K562 (cell line): ENCODE measurements around the gene ASIC1. TPM values are rescaled to one million over a fixed set of nuclear protein-coding genes. Genes with fewer than 3 reads are reported as not detected.

ENCODE experiments used
- ATAC-seq: fragments of 200-7000 bp; cut with Tn5 transposase; 3 replicates; pipeline ENCODE4 v1.9.1; 2020; ENCODE audit warnings: moderate library complexity
- BruUV-seq: library from RNA; stranded (reverse); fragments of 400-500 nt; replicated peaks from 2 replicates; lab custom pipeline; 2021; lab: Mats Ljungman, UMichigan
- CTCF ChIA-PET: fragments of 300-600 bp; formaldehyde crosslinking; extraction: SDS; loops from one replicate; lab custom pipeline; 2021; ENCODE audit warnings: low intra/inter-chr PET ratio; lab: Yijun Ruan, JAX
- POLR2A ChIA-PET: fragments of 300-600, 350-650 bp; sonication (Branson Sonifier 250); formaldehyde crosslinking; extraction: SDS; loops from one replicate; lab custom pipeline; 2021; ENCODE audit warnings: antibody characterized with exemption, inconsistent platforms; lab: Yijun Ruan, JAX
- DNase-seq, 4 experiments: peaks; one replicate each; pipeline versions ENCODE4 v3.0.0 to v3.0.0-alpha.2; 2011 to 2018; ENCODE audit warnings: low spot score in 3 of 4, mixed read lengths in 3 of 4; ENCODE audit errors: extremely low read depth in 1 of 4
- FAIRE-seq: peaks from 2 replicates; lab custom pipeline; 2011; peaks lifted over from hg19 to GRCh38; lab: Jason Lieb, UNC
- H2AFZ ChIP-seq: 2 replicates; pipeline ENCODE4 v1.6.0; 2011; ENCODE audit warnings: low read depth, low read length, control low read depth, inconsistent platforms
- H3K27ac ChIP-seq: fragments of 200-600 bp; 3 replicates; pipeline ENCODE4 v1.8.0; 2011; ENCODE audit warnings: low read depth, mild to moderate bottlenecking, control low read depth, inconsistent platforms, low read length, moderate library complexity, mixed read lengths; ENCODE audit errors: extremely low read depth
- H3K27me3 ChIP-seq, 2 experiments: fragments of 300-600 bp in 1 of 2; 2 replicates in 1 of 2; 3 replicates in 1 of 2; pipeline versions ENCODE4 v1.6.0 to v1.8.0; 2011; ENCODE audit warnings: inconsistent platforms in 2 of 2, low read length in 2 of 2, mild to moderate bottlenecking in 1 of 2, mixed read lengths in 1 of 2, moderate library complexity in 1 of 2; ENCODE audit not compliant: control insufficient read depth in 2 of 2, insufficient read depth in 2 of 2
- H3K36me3 ChIP-seq: fragments of 300-600 bp; 3 replicates; pipeline ENCODE4 v1.8.0; 2011; ENCODE audit warnings: mild to moderate bottlenecking, low read length, inconsistent platforms; ENCODE audit not compliant: control insufficient read depth, insufficient read depth
- H3K4me1 ChIP-seq, 2 experiments: fragments of 200-600 bp in 1 of 2; replicated peaks in 1 of 2; 2 replicates in 1 of 2; 3 replicates in 1 of 2; pipeline versions ENCODE4 v1.5.1 to v1.8.0; 2011; ENCODE audit warnings: inconsistent platforms in 2 of 2, low read length in 2 of 2, mild to moderate bottlenecking in 1 of 2, mixed read lengths in 1 of 2, moderate library complexity in 1 of 2; ENCODE audit not compliant: control insufficient read depth in 2 of 2, insufficient read depth in 2 of 2
- H3K4me2 ChIP-seq: 2 replicates; pipeline ENCODE4 v1.6.1; 2011; ENCODE audit warnings: low read length, control low read depth, inconsistent platforms, mixed read lengths; ENCODE audit not compliant: insufficient read depth
- H3K4me3 ChIP-seq: fragments of 200-600 bp; sonication (generic), shearing (Covaris generic); 2 replicates; pipeline ENCODE4 v1.5.1; 2016; ENCODE audit warnings: control low read depth, inconsistent platforms
- H3K79me2 ChIP-seq: fragments of 200-600 bp; 3 replicates; pipeline ENCODE4 v1.8.0; 2011; ENCODE audit warnings: low read length, inconsistent platforms; ENCODE audit not compliant: control insufficient read depth, insufficient read depth
- H3K9ac ChIP-seq, 2 experiments: 2 replicates each; pipeline versions ENCODE4 v1.6.0 to v1.6.1; 2011; ENCODE audit warnings: low read depth in 2 of 2, low read length in 2 of 2, control low read depth in 1 of 2, inconsistent platforms in 1 of 2, mild to moderate bottlenecking in 1 of 2, mixed read lengths in 1 of 2; ENCODE audit not compliant: insufficient read depth in 1 of 2
- H3K9me1 ChIP-seq: one replicate; pipeline ENCODE4 v1.6.0; 2011; ENCODE audit warnings: inconsistent platforms, mild to moderate bottlenecking, low read length, moderate library complexity; ENCODE audit not compliant: control insufficient read depth, insufficient read depth
- H3K9me3 ChIP-seq: replicated peaks from 2 replicates; pipeline ENCODE4 v1.5.1; 2011; ENCODE audit warnings: low read depth, low read length, inconsistent platforms; ENCODE audit not compliant: control insufficient read depth, insufficient read depth
- H4K20me1 ChIP-seq: replicated peaks from 2 replicates; pipeline ENCODE4 v1.6.1; 2011; ENCODE audit warnings: low read length, inconsistent platforms, mixed read lengths; ENCODE audit not compliant: control insufficient read depth, insufficient read depth
- ARHGAP35 ChIP-seq: fragments of 450-650 bp; IDR thresholded peaks from 2 replicates; pipeline ENCODE4 v1.6.1; 2018; ENCODE audit not compliant: partially characterized antibody
- MTA3 ChIP-seq: fragments of 450-650 bp; formaldehyde crosslinking; IDR thresholded peaks from 2 replicates; pipeline ENCODE4 v1.6.1; 2017; ENCODE audit warnings: mild to moderate bottlenecking, borderline replicate concordance
- NFRKB ChIP-seq: fragments of 450-650 bp; IDR thresholded peaks from 2 replicates; pipeline ENCODE4 v1.6.1; 2016; ENCODE audit warnings: low read depth
- PCBP1 ChIP-seq: fragments of 200-400 bp; formaldehyde crosslinking; IDR thresholded peaks from 2 replicates; pipeline ENCODE4 v1.6.1; 2018; ENCODE audit warnings: mild to moderate bottlenecking, low read depth, low read length; ENCODE audit not compliant: poor library complexity, severe bottlenecking
- RBM17 ChIP-seq: fragments of 200-400 bp; formaldehyde crosslinking; IDR thresholded peaks from 2 replicates; pipeline ENCODE4 v1.6.1; 2017; ENCODE audit warnings: low read depth, mild to moderate bottlenecking, low read length, borderline replicate concordance
- RREB1 ChIP-seq: fragments of 250-450 bp; sonication (Bioruptor Pico); IDR thresholded peaks from 2 replicates; pipeline ENCODE4 v1.4.0; 2020
- SRSF3 ChIP-seq: fragments of 200-400 bp; formaldehyde crosslinking; IDR thresholded peaks from 2 replicates; pipeline ENCODE4 v1.6.1; 2016; ENCODE audit warnings: mild to moderate bottlenecking, low read length, moderate library complexity; ENCODE audit not compliant: insufficient read depth
- ZNF197 ChIP-seq: fragments of 200-800 bp; sonication (Bioruptor generic); IDR thresholded peaks from 2 replicates; pipeline ENCODE4 v1.6.1; 2016; ENCODE audit warnings: low read depth, missing genetic modification characterization, missing compliant biosample characterization
- WGBS: fragments of 100-300 bp; shearing (Covaris generic); methylation state at CpG from one replicate; pipeline ENCODE4 v1.1.6; 2016; ENCODE audit warnings: low coverage, mixed read lengths; ENCODE audit not compliant: insufficient coverage; ENCODE audit errors: missing lambda C conversion rate; 5-methylcytosine and 5-hydroxymethylcytosine counted together
- in situ Hi-C: fragments of 300-500 bp; cut with MboI; formaldehyde crosslinking; loops from 4 replicates; pipeline ENCODE4 v1.15.0; 2018; ENCODE audit warnings: inconsistent platforms, mixed read lengths
- intact Hi-C: fragments of 100-400 bp; cut with micrococcal nuclease; formaldehyde crosslinking; loops from 2 replicates; pipeline ENCODE4 v1.14.2; 2022
- polyA plus RNA-seq, 8 experiments: library from polyadenylated mRNA; depleted of rRNA in 4 of 8; stranded (reverse) in 5 of 8; unstranded in 3 of 8; fragments of >200 nt; fragmentation: Nextera tagmentation in 2 of 8; fragmentation: Illumina TruSeq in 1 of 8; extraction: Ambion mirVana in 2 of 8; extraction: Trizol in 1 of 8; gene quantifications; 2 replicates each; pipeline versions ENCODE4 v1.2.1 to v1.2.3, GENCODE V29; 2011 to 2014; ENCODE audit warnings: inconsistent platforms in 1 of 8, missing spikeins in 1 of 8
- total RNA-seq, 7 experiments: library from RNA; depleted of rRNA in 6 of 7; stranded (reverse); fragments of >200 nt in 6 of 7; fragmentation: Illumina TruSeq in 2 of 7; extraction: Trizol in 2 of 7; gene quantifications; 2 replicates each; pipeline versions ENCODE4 v1.2.1 to v1.2.3, GENCODE V29; 2011 to 2021; ENCODE audit warnings: low replicate concordance in 1 of 7
- TF ChIP-seq, protein P1 (sequence below): IDR thresholded peaks from 2 replicates; pipeline ENCODE4 v1.6.1; 2011; ENCODE audit warnings: borderline replicate concordance, low read depth, mild to moderate bottlenecking, moderate library complexity, low read length; ENCODE audit not compliant: insufficient read depth, poor library complexity, severe bottlenecking
- TF ChIP-seq, protein P2 (sequence below): fragments of 250-450 bp; sonication (Bioruptor Pico); IDR thresholded peaks from 2 replicates; pipeline ENCODE4 v1.5.0; 2022; ENCODE audit warnings: mild to moderate bottlenecking

The ASIC1 gene
- total and polyA plus RNA-seq, 9 of the 15 experiments (the other 6 are each of a cell fraction or from before 2014, with no cell fraction given) = 0.01 to 1.7 (median 0.45) TPM

- peak overlapping the region; percentile 34 to 89; a peak in 3 of 4 replicates for H3K9ac ChIP-seq
- FAIRE-seq = peak; percentile 65
- no peaks in the 10 kb centered on the region for H3K9me3 ChIP-seq
- ATAC-seq = peak; percentile 93
- peak overlapping the region; percentile 42; the same call in 2 of the 3 replicates for H3K27ac ChIP-seq
- peaks cover 3 to 21% of the 10 kb centered on the region in 2 experiments; a peak in 2 of 5 replicates for H3K27me3 ChIP-seq
- ChIA-PET POLR2A (interaction anchor here (0.7 to 2.0 kb wide), 8 partner anchors 9 to 82 kb away, joined by 3 to 14 read pairs (median 4); no protein-coding TSS in a partner anchor), CTCF (no interaction called here)
- H3K4me3 ChIP-seq = peak overlapping the region; percentile 14; the same call in 1 of the 2 replicates
- H3K79me2 ChIP-seq = no peaks in the 10 kb centered on the region
- no TSS peak for BruUV-seq
- in situ Hi-C loops (no loop called here), intact Hi-C loops (loop anchor here (1.0 to 5.0 kb wide), 2 partner anchors 11 to 183 kb away; no protein-coding TSS in a partner anchor)
- peak overlapping the region; percentile 84 for H2AFZ ChIP-seq
- H4K20me1 ChIP-seq = peaks cover 12% of the 10 kb centered on the region
- H3K9me1 ChIP-seq = no peaks in the 10 kb centered on the region
- H3K4me2 ChIP-seq = peak overlapping the region; percentile 66
- peak; percentile 96 to 99 (median 99) for DNase-seq
- no peaks in the 10 kb centered on the region for H3K36me3 ChIP-seq
- H3K4me1 ChIP-seq = peaks cover 34 to 40% of the 10 kb centered on the region in 2 experiments
- 5% methylated on average over 30 of the region's 37 CpGs for WGBS
- TF ChIP-seq ZNF197 (CRISPR knock-in tag) (peak; percentile 96), RREB1 (CRISPR knock-in tag) (no peak), SRSF3 (no peak), NFRKB (no peak), MTA3 (peak; percentile 58; the same call in 1 of the 2 replicates), PCBP1 (peak; percentile 100), RBM17 (no peak), ARHGAP35 (peak; percentile 66)
- TF ChIP-seq, protein P1, sequence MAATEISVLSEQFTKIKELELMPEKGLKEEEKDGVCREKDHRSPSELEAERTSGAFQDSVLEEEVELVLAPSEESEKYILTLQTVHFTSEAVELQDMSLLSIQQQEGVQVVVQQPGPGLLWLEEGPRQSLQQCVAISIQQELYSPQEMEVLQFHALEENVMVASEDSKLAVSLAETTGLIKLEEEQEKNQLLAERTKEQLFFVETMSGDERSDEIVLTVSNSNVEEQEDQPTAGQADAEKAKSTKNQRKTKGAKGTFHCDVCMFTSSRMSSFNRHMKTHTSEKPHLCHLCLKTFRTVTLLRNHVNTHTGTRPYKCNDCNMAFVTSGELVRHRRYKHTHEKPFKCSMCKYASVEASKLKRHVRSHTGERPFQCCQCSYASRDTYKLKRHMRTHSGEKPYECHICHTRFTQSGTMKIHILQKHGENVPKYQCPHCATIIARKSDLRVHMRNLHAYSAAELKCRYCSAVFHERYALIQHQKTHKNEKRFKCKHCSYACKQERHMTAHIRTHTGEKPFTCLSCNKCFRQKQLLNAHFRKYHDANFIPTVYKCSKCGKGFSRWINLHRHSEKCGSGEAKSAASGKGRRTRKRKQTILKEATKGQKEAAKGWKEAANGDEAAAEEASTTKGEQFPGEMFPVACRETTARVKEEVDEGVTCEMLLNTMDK = peak; percentile 74
- TF ChIP-seq, protein P2, sequence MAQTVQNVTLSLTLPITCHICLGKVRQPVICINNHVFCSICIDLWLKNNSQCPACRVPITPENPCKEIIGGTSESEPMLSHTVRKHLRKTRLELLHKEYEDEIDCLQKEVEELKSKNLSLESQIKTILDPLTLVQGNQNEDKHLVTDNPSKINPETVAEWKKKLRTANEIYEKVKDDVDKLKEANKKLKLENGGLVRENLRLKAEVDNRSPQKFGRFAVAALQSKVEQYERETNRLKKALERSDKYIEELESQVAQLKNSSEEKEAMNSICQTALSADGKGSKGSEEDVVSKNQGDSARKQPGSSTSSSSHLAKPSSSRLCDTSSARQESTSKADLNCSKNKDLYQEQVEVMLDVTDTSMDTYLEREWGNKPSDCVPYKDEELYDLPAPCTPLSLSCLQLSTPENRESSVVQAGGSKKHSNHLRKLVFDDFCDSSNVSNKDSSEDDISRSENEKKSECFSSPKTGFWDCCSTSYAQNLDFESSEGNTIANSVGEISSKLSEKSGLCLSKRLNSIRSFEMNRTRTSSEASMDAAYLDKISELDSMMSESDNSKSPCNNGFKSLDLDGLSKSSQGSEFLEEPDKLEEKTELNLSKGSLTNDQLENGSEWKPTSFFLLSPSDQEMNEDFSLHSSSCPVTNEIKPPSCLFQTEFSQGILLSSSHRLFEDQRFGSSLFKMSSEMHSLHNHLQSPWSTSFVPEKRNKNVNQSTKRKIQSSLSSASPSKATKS (CRISPR knock-in tag) = no peak
Measured at GRCh38 chr12:50050410-50051098, 6.8 kb upstream of the ASIC1 start.
